Measurements from ENCODE around the gene EBLN2.
"Not testable (repeated sequence)": the region's sequence is repeated elsewhere in the genome, so short reads cannot be mapped to it uniquely, and the experiment has no call there.

The EBLN2 gene

DNA sequence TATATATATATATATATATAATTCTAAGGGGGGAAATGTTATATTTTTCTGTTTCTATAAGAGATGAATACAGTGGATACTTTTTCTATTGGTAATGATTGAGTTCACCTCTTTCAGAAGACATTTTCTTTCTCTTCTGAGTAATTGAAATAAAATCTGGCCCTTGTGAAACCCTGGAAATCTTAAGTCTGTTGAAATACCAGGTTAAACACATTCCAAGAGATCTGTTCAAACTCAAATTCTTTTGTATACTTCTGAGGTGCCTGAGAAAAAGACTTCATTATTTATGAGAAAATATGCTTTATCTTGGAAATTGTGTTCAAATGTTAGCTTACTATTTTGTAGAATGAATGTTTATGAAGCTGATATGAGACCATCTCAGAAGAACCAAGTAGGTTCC is 4.8 kb downstream of the EBLN2 start:
- not testable (repeated sequence) for H3K27ac ChIP-seq (ENCODE audit: low read depth, low read length); H3K9ac ChIP-seq (ENCODE audit: low read length); H3K4me3 ChIP-seq (ENCODE audit: low read depth in 1 of 2, low read length in 2 of 2); H3K27me3 ChIP-seq (ENCODE audit: control insufficient read depth in 1 of 2, insufficient read depth in 2 of 2, low read length in 2 of 2); H3K4me1 ChIP-seq (ENCODE audit: insufficient read depth, low read length); H3K9me3 ChIP-seq (ENCODE audit: low read length)
- peaks cover 40% of the 10 kb centered on the region for H3K36me3 ChIP-seq (ENCODE audit: insufficient read depth, low read length)

DNA sequence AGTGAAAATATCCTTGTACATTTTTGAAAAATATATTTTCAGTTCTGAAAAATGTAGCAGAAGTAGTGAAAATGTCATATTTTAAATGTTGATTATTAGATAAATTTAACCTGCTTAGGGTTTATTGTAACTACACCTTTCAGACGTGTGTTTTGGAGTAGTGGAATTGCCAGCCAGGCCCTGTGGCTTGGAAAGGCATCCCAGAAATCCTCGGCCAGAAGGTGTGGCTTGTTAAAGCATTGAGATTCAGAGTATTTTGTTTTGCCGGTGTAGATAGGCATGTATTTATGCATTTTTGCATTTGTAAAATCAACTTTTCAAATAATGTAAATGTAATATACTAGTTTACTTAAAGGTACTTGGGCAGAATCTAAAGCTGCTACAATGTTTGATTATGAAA is 7.0 kb downstream of the EBLN2 start:
- Histone ChIP-seq H3K4me3 (ENCODE audit: low read depth in 1 of 2, low read length in 2 of 2) (no peak overlapping the region), H3K4me1 (ENCODE audit: insufficient read depth, low read length) (no peaks in the 10 kb centered on the region)

DNA sequence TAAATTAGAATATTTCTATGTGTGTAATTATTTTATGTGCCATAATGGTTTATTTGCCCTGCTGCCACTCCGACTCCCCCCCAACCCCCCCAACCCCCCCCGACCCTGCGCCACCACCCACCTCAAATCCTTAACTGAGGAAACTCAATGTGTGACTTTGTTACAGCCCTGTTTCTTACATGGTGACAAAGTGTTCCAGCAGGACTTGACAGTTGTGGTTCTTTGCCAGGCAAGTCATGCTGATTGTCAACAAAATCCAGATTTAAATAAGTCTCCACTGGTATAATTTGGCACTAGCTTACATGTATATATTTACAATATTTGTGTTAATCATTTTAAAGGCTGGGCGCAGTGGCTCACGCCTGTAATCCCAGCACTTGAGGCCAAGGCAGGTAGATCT is 7.7 kb downstream of the EBLN2 start:
- Histone ChIP-seq H3K9me3 (ENCODE audit: low read length) (no peaks in the 10 kb centered on the region), H3K36me3 (ENCODE audit: insufficient read depth, low read length) (peaks cover 20% of the 10 kb centered on the region), H3K9ac (ENCODE audit: low read length) (no peak overlapping the region), H3K27me3 (ENCODE audit: control insufficient read depth in 1 of 2, insufficient read depth in 2 of 2, low read length in 2 of 2) (no peaks in the 10 kb centered on the region), H3K27ac (ENCODE audit: low read depth, low read length) (no peak overlapping the region), H3K4me3 (ENCODE audit: low read depth in 1 of 2, low read length in 2 of 2) (no peak overlapping the region), H3K4me1 (ENCODE audit: insufficient read depth, low read length) (no peaks in the 10 kb centered on the region)

More for the DNA sequence above, 7.0 kb downstream of the EBLN2 start:
- Histone ChIP-seq H3K9me3 (ENCODE audit: low read length) (no peaks in the 10 kb centered on the region), H3K27me3 (ENCODE audit: control insufficient read depth in 1 of 2, insufficient read depth in 2 of 2, low read length in 2 of 2) (no peaks in the 10 kb centered on the region), H3K27ac (ENCODE audit: low read depth, low read length) (no peak overlapping the region), H3K36me3 (ENCODE audit: insufficient read depth, low read length) (peaks cover 26% of the 10 kb centered on the region), H3K9ac (ENCODE audit: low read length) (no peak overlapping the region)

DNA sequence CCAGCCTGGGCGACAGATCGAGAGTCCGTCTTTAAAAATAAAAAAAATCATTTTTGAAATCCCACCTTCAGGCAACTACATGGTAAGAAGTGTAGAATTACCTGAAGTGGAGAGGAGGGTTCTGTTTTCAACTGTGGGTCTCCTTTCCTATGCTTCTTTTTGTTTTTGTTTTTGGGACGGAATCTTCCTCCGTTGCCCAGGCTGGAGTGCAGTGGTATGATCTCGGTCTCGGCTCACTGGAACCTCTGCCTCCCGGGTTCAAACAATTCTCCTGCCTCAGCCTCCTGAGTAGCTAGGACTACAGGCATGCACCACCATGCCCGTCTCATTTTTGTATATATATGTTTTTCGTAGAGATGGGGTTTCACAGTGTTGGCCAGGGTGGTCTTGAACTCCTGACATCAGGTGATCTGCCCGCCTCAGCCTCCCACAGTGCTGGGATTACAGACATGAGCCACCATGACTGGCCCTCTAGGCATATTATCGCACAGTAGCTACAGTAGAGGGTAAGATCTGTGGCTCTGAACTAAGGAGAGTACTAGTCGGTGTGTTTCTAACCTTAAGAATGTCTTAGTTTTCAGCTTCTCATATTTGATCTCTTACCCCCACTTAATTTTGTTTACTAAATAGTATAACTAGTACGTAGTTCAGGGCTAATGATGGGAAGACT is 8.5 kb downstream of the EBLN2 start:
- H3K4me3 ChIP-seq (ENCODE audit: low read depth in 1 of 2, low read length in 2 of 2): no peak overlapping the region
- H3K27me3 ChIP-seq (ENCODE audit: control insufficient read depth in 1 of 2, insufficient read depth in 2 of 2, low read length in 2 of 2): no peaks in the 10 kb centered on the region
- H3K9ac ChIP-seq (ENCODE audit: low read length): no peak overlapping the region
- no peaks in the 10 kb centered on the region for H3K9me3 ChIP-seq (ENCODE audit: low read length)
- no peak overlapping the region for H3K27ac ChIP-seq (ENCODE audit: low read depth, low read length)
- H3K4me1 ChIP-seq (ENCODE audit: insufficient read depth, low read length): no peaks in the 10 kb centered on the region
- H3K36me3 ChIP-seq (ENCODE audit: insufficient read depth, low read length): peaks cover 13% of the 10 kb centered on the region

DNA sequence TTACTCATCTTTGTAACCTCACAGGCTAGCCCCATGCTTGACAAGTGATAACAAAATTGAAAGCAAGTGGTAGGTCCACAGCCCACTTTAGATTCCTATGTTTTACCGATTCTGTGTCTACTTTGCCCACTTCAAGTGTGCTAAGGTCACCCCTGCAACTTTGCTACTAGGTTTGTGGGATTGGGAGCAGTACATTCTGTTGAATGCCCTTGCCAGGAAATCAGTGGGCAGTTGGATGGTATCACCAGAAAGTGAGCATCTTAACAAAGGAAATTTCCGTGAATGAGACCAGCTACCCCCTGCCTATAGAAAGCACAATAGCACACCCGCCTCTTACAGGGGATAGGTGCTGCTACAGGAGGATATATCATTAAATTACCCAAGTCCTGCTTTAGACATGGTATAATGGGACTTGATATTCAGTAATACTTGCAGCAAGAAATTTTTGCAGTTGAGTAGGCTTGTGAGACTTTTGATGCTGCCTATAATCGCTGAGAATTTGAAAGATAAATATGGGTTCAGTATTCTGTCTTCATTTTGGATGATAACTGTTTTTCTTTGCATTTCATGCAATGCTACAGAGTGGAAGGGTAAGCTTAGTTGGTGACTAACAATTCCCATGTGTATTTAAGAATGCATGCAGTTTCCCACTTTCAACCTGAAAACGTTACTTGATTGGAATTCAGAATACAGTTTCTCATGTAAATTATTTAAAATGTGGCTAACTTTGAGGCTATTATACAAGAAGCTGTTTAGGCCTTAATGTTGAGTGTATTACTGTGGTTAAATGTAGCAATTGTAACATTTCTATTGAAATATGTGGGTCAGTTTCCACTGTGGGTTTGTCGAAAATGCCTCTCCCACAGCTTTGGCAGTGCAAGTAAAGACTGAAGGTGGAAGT is 9.5 kb downstream of the EBLN2 start:
- H3K27me3 ChIP-seq (ENCODE audit: control insufficient read depth in 1 of 2, insufficient read depth in 2 of 2, low read length in 2 of 2): no peaks in the 10 kb centered on the region
- H3K4me3 ChIP-seq (ENCODE audit: low read depth in 1 of 2, low read length in 2 of 2): no peak overlapping the region
- no peak overlapping the region for H3K27ac ChIP-seq (ENCODE audit: low read depth, low read length)
- H3K36me3 ChIP-seq (ENCODE audit: insufficient read depth, low read length): peaks cover 4% of the 10 kb centered on the region
- no peaks in the 10 kb centered on the region for H3K4me1 ChIP-seq (ENCODE audit: insufficient read depth, low read length)
- no peak overlapping the region for H3K9ac ChIP-seq (ENCODE audit: low read length)
- no peaks in the 10 kb centered on the region for H3K9me3 ChIP-seq (ENCODE audit: low read length)

DNA sequence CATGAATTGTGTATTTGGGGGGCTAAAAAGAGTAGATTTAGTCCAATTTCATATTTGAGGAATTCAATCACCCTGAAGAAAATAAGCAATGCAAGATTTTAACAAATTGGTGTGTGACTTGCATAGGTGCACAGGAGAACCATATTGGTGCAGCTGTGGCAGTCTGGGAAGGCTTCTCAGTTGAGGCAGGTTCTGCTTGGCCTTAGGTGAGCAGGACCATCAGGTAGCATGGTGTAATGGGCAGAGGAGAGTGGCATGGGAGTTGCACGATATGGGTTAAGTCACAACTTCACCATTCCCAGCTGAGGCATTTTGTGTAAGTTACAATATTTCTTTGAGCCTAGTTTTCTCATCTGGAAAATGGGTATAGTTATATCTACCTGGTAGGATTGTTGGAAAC is 10.5 kb downstream of the EBLN2 start:
- no peaks in the 10 kb centered on the region for H3K36me3 ChIP-seq (ENCODE audit: insufficient read depth, low read length)
- H3K9me3 ChIP-seq (ENCODE audit: low read length): no peaks in the 10 kb centered on the region
- no peaks in the 10 kb centered on the region for H3K4me1 ChIP-seq (ENCODE audit: insufficient read depth, low read length)
- no peak overlapping the region for H3K4me3 ChIP-seq (ENCODE audit: low read depth in 1 of 2, low read length in 2 of 2)
- H3K27me3 ChIP-seq (ENCODE audit: control insufficient read depth in 1 of 2, insufficient read depth in 2 of 2, low read length in 2 of 2): no peaks in the 10 kb centered on the region
- no peak overlapping the region for H3K9ac ChIP-seq (ENCODE audit: low read length)
- no peak overlapping the region for H3K27ac ChIP-seq (ENCODE audit: low read depth, low read length)

GRCh38 chr3:73072634-73073033 is 11.2 kb downstream of the EBLN2 start:
- no peaks in the 10 kb centered on the region for H3K27me3 ChIP-seq (ENCODE audit: control insufficient read depth in 1 of 2, insufficient read depth in 2 of 2, low read length in 2 of 2)
- H3K9me3 ChIP-seq (ENCODE audit: low read length): no peaks in the 10 kb centered on the region
- H3K4me1 ChIP-seq (ENCODE audit: insufficient read depth, low read length): no peaks in the 10 kb centered on the region
- H3K27ac ChIP-seq (ENCODE audit: low read depth, low read length): no peak overlapping the region
- H3K36me3 ChIP-seq (ENCODE audit: insufficient read depth, low read length): no peaks in the 10 kb centered on the region
- H3K4me3 ChIP-seq (ENCODE audit: low read depth in 1 of 2, low read length in 2 of 2): no peak overlapping the region
- H3K9ac ChIP-seq (ENCODE audit: low read length): no peak overlapping the region

DNA sequence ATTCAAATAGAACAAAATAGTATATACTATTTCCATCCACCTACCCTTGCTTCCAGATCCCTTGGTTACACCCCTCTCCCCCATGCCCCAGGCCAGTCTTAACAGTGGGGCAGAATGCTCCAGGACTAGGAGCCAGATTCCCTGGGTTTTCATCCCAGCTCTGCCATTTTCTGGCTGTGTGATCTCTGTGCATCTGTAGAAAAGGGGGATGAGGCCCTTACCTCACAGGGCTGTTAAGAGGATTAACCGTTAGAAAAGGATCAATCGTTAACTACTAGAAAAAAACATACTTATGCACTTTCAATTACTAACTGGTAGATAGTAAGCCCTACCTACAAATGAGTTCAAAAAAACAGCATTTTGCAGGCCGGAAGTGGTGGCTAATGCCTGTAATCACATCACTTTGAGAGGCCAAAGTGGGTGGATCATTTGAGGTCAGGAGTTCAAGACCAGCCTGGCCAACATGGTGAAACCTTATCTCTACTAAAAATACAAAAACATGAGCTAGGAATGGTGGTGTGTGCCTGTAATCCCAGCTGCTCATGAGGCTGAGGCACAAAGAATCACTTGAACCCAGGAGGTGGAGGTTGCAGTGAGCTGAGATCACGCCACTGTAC is 11.7 kb downstream of the EBLN2 start:
- Histone ChIP-seq H3K4me3 (ENCODE audit: low read depth in 1 of 2, low read length in 2 of 2) (no peak overlapping the region), H3K36me3 (ENCODE audit: insufficient read depth, low read length) (no peaks in the 10 kb centered on the region), H3K9me3 (ENCODE audit: low read length) (no peaks in the 10 kb centered on the region), H3K27me3 (ENCODE audit: control insufficient read depth in 1 of 2, insufficient read depth in 2 of 2, low read length in 2 of 2) (no peaks in the 10 kb centered on the region), H3K27ac (ENCODE audit: low read depth, low read length) (no peak overlapping the region), H3K4me1 (ENCODE audit: insufficient read depth, low read length) (no peaks in the 10 kb centered on the region), H3K9ac (ENCODE audit: low read length) (no peak overlapping the region)

GRCh38 chr3:73074781-73075180 is 13.3 kb downstream of the EBLN2 start:
- H3K27me3 ChIP-seq (ENCODE audit: control insufficient read depth in 1 of 2, insufficient read depth in 2 of 2, low read length in 2 of 2): no peaks in the 10 kb centered on the region
- H3K4me1 ChIP-seq (ENCODE audit: insufficient read depth, low read length): no peaks in the 10 kb centered on the region
- H3K36me3 ChIP-seq (ENCODE audit: insufficient read depth, low read length): no peaks in the 10 kb centered on the region
- H3K9ac ChIP-seq (ENCODE audit: low read length): no peak overlapping the region
- no peaks in the 10 kb centered on the region for H3K9me3 ChIP-seq (ENCODE audit: low read length)
- no peak overlapping the region for H3K4me3 ChIP-seq (ENCODE audit: low read depth in 1 of 2, low read length in 2 of 2)
- no peak overlapping the region for H3K27ac ChIP-seq (ENCODE audit: low read depth, low read length)

DNA sequence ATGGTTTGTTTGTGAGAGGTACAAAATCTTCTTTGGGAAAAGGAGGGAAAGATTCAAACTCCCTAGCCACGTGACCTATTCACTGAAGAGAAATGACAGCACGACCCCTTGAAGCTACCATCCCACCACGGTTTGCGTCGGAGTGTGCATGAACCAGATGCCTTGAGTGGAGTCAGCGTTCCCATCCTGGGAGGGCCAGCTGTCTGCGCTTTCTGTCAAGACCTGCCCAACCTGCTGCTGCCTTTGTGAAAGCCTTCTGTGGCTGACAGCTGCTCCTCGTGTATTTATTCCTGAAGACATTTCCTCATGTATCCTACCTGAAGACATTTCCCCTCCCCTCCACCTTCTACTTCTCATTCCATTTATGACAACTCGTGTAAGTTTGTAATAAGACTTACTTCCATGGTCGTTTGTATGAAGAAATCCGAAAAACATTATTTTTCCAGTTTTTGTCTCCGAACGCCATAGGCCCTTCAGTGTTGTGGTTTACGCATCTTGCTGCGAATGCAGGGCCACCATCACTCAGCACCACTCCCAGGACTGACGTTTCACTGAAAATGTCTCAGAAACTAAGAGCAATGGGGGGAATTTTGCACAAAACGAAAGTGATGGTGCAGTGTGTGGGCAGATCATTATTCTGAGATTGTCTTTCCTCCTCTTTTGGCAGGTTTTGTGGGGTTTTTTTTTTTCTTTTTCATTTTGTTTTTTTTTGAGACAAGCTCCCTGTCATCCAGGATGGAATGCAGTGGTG is 18.9 kb downstream of the EBLN2 start:
- Histone ChIP-seq H3K4me3 (ENCODE audit: low read depth in 1 of 2, low read length in 2 of 2) (no peak overlapping the region), H3K27ac (ENCODE audit: low read depth, low read length) (no peak overlapping the region), H3K36me3 (ENCODE audit: insufficient read depth, low read length) (no peaks in the 10 kb centered on the region), H3K4me1 (ENCODE audit: insufficient read depth, low read length) (no peaks in the 10 kb centered on the region), H3K27me3 (ENCODE audit: control insufficient read depth in 1 of 2, insufficient read depth in 2 of 2, low read length in 2 of 2) (no peaks in the 10 kb centered on the region), H3K9ac (ENCODE audit: low read length) (no peak overlapping the region), H3K9me3 (ENCODE audit: low read length) (no peaks in the 10 kb centered on the region)

DNA sequence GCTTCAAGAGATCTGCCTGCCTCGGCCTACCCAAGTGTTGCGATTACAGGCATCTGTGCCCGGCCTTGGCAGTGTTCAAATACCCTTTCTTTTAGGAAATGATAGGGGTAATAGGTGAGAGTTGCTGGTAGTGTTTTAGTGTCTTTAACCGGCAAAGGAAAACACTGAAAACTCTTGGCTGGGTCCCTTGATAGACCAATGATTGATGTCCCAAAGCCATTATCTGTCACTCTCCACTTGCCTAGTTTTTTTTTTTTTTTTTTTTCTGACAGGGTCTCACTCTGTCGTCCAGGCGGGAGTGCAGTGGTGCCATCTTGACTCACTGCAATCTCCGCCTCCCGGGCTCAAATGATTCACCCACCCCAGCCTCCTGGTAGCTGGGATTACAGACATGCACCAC is 19.7 kb downstream of the EBLN2 start:
- H3K27ac ChIP-seq (ENCODE audit: low read depth, low read length): no peak overlapping the region
- H3K4me3 ChIP-seq (ENCODE audit: low read depth in 1 of 2, low read length in 2 of 2): no peak overlapping the region
- no peaks in the 10 kb centered on the region for H3K4me1 ChIP-seq (ENCODE audit: insufficient read depth, low read length)
- no peaks in the 10 kb centered on the region for H3K27me3 ChIP-seq (ENCODE audit: control insufficient read depth in 1 of 2, insufficient read depth in 2 of 2, low read length in 2 of 2)
- H3K9ac ChIP-seq (ENCODE audit: low read length): no peak overlapping the region
- H3K9me3 ChIP-seq (ENCODE audit: low read length): no peaks in the 10 kb centered on the region
- H3K36me3 ChIP-seq (ENCODE audit: insufficient read depth, low read length): no peaks in the 10 kb centered on the region

All from muscle layer of colon (tissue), 2 donors.